ENCODE results near the gene CHCHD3. TPM values are rescaled to one million over a fixed set of nuclear protein-coding genes. Genes with fewer than 3 reads are reported as not detected.

Gene CHCHD3
- total and polyA plus RNA-seq, 2 of the 4 experiments (the other 2 are of a cell fraction), result 56.9 to 141 TPM

GRCh38 chr7:132771301-132771730, 310.6 kb downstream of the CHCHD3 start:
- Histone ChIP-seq H3K9me1 (ENCODE audit: insufficient read depth, low read length) (no peaks in the 10 kb centered on the region), H4K5ac (ENCODE audit: low read depth, low read length) (no peak overlapping the region), H3K9me3 (ENCODE audit: control insufficient read depth, insufficient read depth, low read length) (peaks cover 11% of the 10 kb centered on the region), H3K18ac (ENCODE audit: low read depth, low read length) (no peak overlapping the region), H3K4me2 (ENCODE audit: low read depth, low read length) (no peak overlapping the region), H3K4me1 (ENCODE audit: control insufficient read depth, insufficient read depth, low read length) (no peaks in the 10 kb centered on the region), H3K27me3 (ENCODE audit: control insufficient read depth, insufficient read depth, low read length) (peaks cover 21% of the 10 kb centered on the region), H3K4me3 (ENCODE audit: insufficient read depth, low read depth, low read length) (no peak overlapping the region), H2BK15ac (ENCODE audit: low read depth, low read length) (no peak overlapping the region), H2BK5ac (ENCODE audit: low read depth, low read length, poor library complexity, severe bottlenecking) (no peak overlapping the region), H2BK120ac (ENCODE audit: low read depth, low read length) (no peak overlapping the region), H2AK5ac (ENCODE audit: low read depth, low read length) (no peak overlapping the region), H4K91ac (ENCODE audit: insufficient read depth, low read depth, low read length) (no peak overlapping the region), H3K27ac (ENCODE audit: insufficient read depth, low read length) (no peak overlapping the region), H3K56ac (ENCODE audit: extremely low read depth, insufficient read depth, low read length) (no peak overlapping the region), H2BK20ac (ENCODE audit: low read depth, low read length) (no peak overlapping the region), H2AFZ (replicated peaks; ENCODE audit: low read length, poor library complexity) (no peak overlapping the region), H2AK9ac (replicated peaks; ENCODE audit: low read depth, low read length, poor library complexity) (no peak overlapping the region), H3K79me1 (ENCODE audit: low read depth in 1 of 2, low read length in 2 of 2) (no peaks in the 10 kb centered on the region), H3K14ac (replicated peaks; ENCODE audit: low read depth, low read length) (no peak overlapping the region), H3K23ac (ENCODE audit: low read depth, low read length) (no peak overlapping the region), H3K9ac (ENCODE audit: low read depth, low read length) (no peak overlapping the region), H3K36me3 (ENCODE audit: control insufficient read depth, insufficient read depth, low read length) (no peaks in the 10 kb centered on the region), H3K4ac (ENCODE audit: low read depth, low read length) (no peak overlapping the region), H4K20me1 (ENCODE audit: insufficient read depth, low read length) (no peaks in the 10 kb centered on the region), H4K8ac (ENCODE audit: low read depth in 2 of 2, low read length in 2 of 2) (no peak overlapping the region)
- in situ Hi-C loops (cut with MboI; ENCODE audit: low sequenced_read_pairs), result no loop called here
- CTCF ChIA-PET, result no interaction called here
- no peak for TF ChIP-seq NFE2L2 (IDR thresholded peaks at IDR 0.05; ENCODE audit: low read depth, low read length)
- no peak for TF ChIP-seq CTCF (conservative IDR thresholded peaks at IDR 0.05; ENCODE audit: low read depth, low read length)
- TF ChIP-seq BHLHE40 (IDR thresholded peaks at IDR 0.05; ENCODE audit: low read depth, low read length), result no peak
- no peak for TF ChIP-seq SMC3 (IDR thresholded peaks at IDR 0.05; ENCODE audit: low read depth, low read length)
- TF ChIP-seq USF2 (IDR thresholded peaks at IDR 0.05; ENCODE audit: low read depth, low read length), result no peak
- TF ChIP-seq MAZ (IDR thresholded peaks at IDR 0.05; ENCODE audit: borderline replicate concordance, low read depth, low read length), result no peak
- TF ChIP-seq POLR2A (IDR thresholded peaks at IDR 0.05; ENCODE audit: low read depth, low read length), result no peak
- TF ChIP-seq RFX5 (IDR thresholded peaks at IDR 0.05; ENCODE audit: low read depth, low read length), result no peak
- no peak for TF ChIP-seq RAD21 (IDR thresholded peaks at IDR 0.05; ENCODE audit: low read length)
- TF ChIP-seq MAFK (IDR thresholded peaks at IDR 0.05; ENCODE audit: low read depth, low read length), result no peak
- TF ChIP-seq CHD1 (IDR thresholded peaks at IDR 0.05; ENCODE audit: low read depth, low read length), result no peak
- no peak for TF ChIP-seq RCOR1 (IDR thresholded peaks at IDR 0.05; ENCODE audit: insufficient replicate concordance, low read length)
- TF ChIP-seq CEBPB (IDR thresholded peaks at IDR 0.05; ENCODE audit: low read depth, low read length), result no peak
- TF ChIP-seq ELK1 (IDR thresholded peaks at IDR 0.05; ENCODE audit: borderline replicate concordance, low read depth, low read length), result no peak
- no peak for TF ChIP-seq FOS (IDR thresholded peaks at IDR 0.05; ENCODE audit: low read depth, low read length)
- intact Hi-C loops (cut with micrococcal nuclease), result no loop called here
- WGBS, 2 experiments (ENCODE audit: extremely low coverage in 2 of 2, insufficient read length in 1 of 2), result no CpG with 5 or more reads among the region's 6 CpGs
- DNase-seq (no peak), ATAC-seq (ENCODE audit: low read depth) (no peak)
- POLR2A ChIA-PET (ENCODE audit: unreplicated experiment), result no interaction called here
- BruUV-seq (replicated peaks), result no TSS peak
- dilution Hi-C loops (cut with HindIII; ENCODE audit: low sequenced_read_pairs, unreplicated experiment), result no loop called here
